Measurements from ENCODE around the gene ZC3H12C.

The ZC3H12C gene

GRCh38 chr11:110100476-110101240, 7.5 kb downstream of the ZC3H12C start:
- no peak for DNase-seq

GRCh38 chr11:110106713-110107274, 13.6 kb downstream of the ZC3H12C start:
- DNase-seq: no peak

- DNase-seq: no peak
Measured at GRCh38 chr11:110110854-110111253, 17.7 kb downstream of the ZC3H12C start.

GRCh38 chr11:110112457-110112856, 19.3 kb downstream of the ZC3H12C start:
- DNase-seq: no peak

GRCh38 chr11:110113505-110113904, 20.3 kb downstream of the ZC3H12C start:
- no peak for DNase-seq

GRCh38 chr11:110113973-110114372, 20.8 kb downstream of the ZC3H12C start:
- DNase-seq: no peak

GRCh38 chr11:110119317-110119716, 26.1 kb downstream of the ZC3H12C start:
- DNase-seq: no peak

- no peak for DNase-seq
Measured at GRCh38 chr11:110121204-110121603, 28.0 kb downstream of the ZC3H12C start.

GRCh38 chr11:110123003-110123402, 29.8 kb downstream of the ZC3H12C start:
- DNase-seq: no peak

GRCh38 chr11:110124605-110125004, 31.4 kb downstream of the ZC3H12C start:
- DNase-seq: no peak

- no peak for DNase-seq
Measured at GRCh38 chr11:110125632-110126031, 32.4 kb downstream of the ZC3H12C start.

- DNase-seq: no peak
Measured at GRCh38 chr11:110126936-110127335, 33.7 kb downstream of the ZC3H12C start.

GRCh38 chr11:110128161-110128560, 35.0 kb downstream of the ZC3H12C start:
- DNase-seq: no peak

GRCh38 chr11:110130642-110131238, 37.5 kb downstream of the ZC3H12C start:
- no peak for DNase-seq

- no peak for DNase-seq
Measured at GRCh38 chr11:110131386-110132123, 38.4 kb downstream of the ZC3H12C start.

- DNase-seq: no peak
Measured at GRCh38 chr11:110133160-110133559, 40.0 kb downstream of the ZC3H12C start.

GRCh38 chr11:110134110-110134509, 40.9 kb downstream of the ZC3H12C start:
- no peak for DNase-seq

GRCh38 chr11:110141812-110142211, 48.6 kb downstream of the ZC3H12C start:
- DNase-seq: no peak

- no peak for DNase-seq
Measured at GRCh38 chr11:110147962-110148709, 54.9 kb downstream of the ZC3H12C start.

GRCh38 chr11:110148775-110149744, 55.9 kb downstream of the ZC3H12C start:
- DNase-seq: no peak

GRCh38 chr11:110152199-110152598, 59.0 kb downstream of the ZC3H12C start:
- DNase-seq: no peak

- no peak for DNase-seq
Measured at GRCh38 chr11:110153474-110153873, 60.3 kb downstream of the ZC3H12C start.
